ENCODE data around the gene CCDC27. TPM values are rescaled to one million over a fixed set of nuclear protein-coding genes. Genes with fewer than 3 reads are reported as not detected.

Gene CCDC27
- total and polyA plus RNA-seq, 2 of the 13 experiments (the other 11 are each of a cell fraction or from before 2014, with no cell fraction given), result not detected

GRCh38 chr1:3772027-3772714 lies 19.9 kb downstream of the CCDC27 start (continued):
- TF ChIP-seq ARID4A (CRISPR knock-in tag; IDR thresholded peaks at IDR 0.05; ENCODE audit: borderline replicate concordance) (peak; percentile 67), RBFOX2 (IDR thresholded peaks at IDR 0.05; ENCODE audit: low read depth, low read length) (peak; percentile 88), KDM5A (IDR thresholded peaks at IDR 0.05; ENCODE audit: borderline replicate concordance, low read length) (no peak), ZNF839 (CRISPR knock-in tag; IDR thresholded peaks at IDR 0.05; ENCODE audit: borderline replicate concordance) (no peak), STAT6 (CRISPR knock-in tag; IDR thresholded peaks at IDR 0.05; ENCODE audit: borderline replicate concordance) (peak; percentile 49; the same call in 1 of the 2 replicates), SP4 (CRISPR knock-in tag; IDR thresholded peaks at IDR 0.05) (peak; percentile 67), ZBTB4 (CRISPR knock-in tag; IDR thresholded peaks at IDR 0.05; ENCODE audit: borderline replicate concordance) (no peak), ETS1 (CRISPR knock-in tag; IDR thresholded peaks at IDR 0.05) (no peak), GTF2F1 (IDR thresholded peaks at IDR 0.05; ENCODE audit: low read length) (no peak), MBD4 (IDR thresholded peaks at IDR 0.05; ENCODE audit: borderline replicate concordance, low read length) (no peak), ZNF383 (CRISPR knock-in tag; IDR thresholded peaks at IDR 0.05; ENCODE audit: borderline replicate concordance) (0 out of 2 replicates have a peak, but pooled peaks have one; percentile 16), ZNF616 (CRISPR knock-in tag; IDR thresholded peaks at IDR 0.05; ENCODE audit: low read depth) (no peak), GABPA (IDR thresholded peaks at IDR 0.05; ENCODE audit: low read depth, low read length) (no peak), GABPA (CRISPR knock-in tag; IDR thresholded peaks at IDR 0.05; ENCODE audit: low read depth) (no peak; the same call in 1 of the 2 replicates)
